ENCODE data around the gene GAGE12D. TPM values are rescaled to one million over a fixed set of nuclear protein-coding genes. Genes with fewer than 3 reads are reported as not detected.
"Not testable (repeated sequence)": the region's sequence is repeated elsewhere in the genome, so short reads cannot be mapped to it uniquely, and the experiment has no call there.

Gene GAGE12D
- total and polyA plus RNA-seq, 2 of the 13 experiments (the other 11 are each of a cell fraction or from before 2014, with no cell fraction given), result not detected

GRCh38 chrX:49589196-49589595 lies 47.7 kb downstream of the GAGE12D start, which contains the start of gene GAGE2A:
TSS of gene GAGE2A (plus strand) at chrX:49589496. CDS start at chrX:49590651, 1,155 bp downstream.
- WGBS (ENCODE audit: low lambda C conversion rate), result no CpG with 5 or more reads among the region's 16 CpGs
- DNase-seq (ENCODE audit: low spot score); FAIRE-seq; BruUV-seq (replicated peaks); POLR2A ChIA-PET; H3K4me1 ChIP-seq (ENCODE audit: insufficient read depth, low read length); H3K36me3 ChIP-seq (replicated peaks in 1 of 2; ENCODE audit: control insufficient read depth in 1 of 2, insufficient read depth in 2 of 2, low read length in 2 of 2); H3K9ac ChIP-seq (ENCODE audit: insufficient read depth, low read depth, low read length); in situ Hi-C loops (cut with HindIII; ENCODE audit: extremely low pct_ligation_motif_present, low pct_unique_long_range_greater_than_20kb); H3K9me3 ChIP-seq (ENCODE audit: low read length); H3K27me3 ChIP-seq (ENCODE audit: control insufficient read depth in 1 of 2, insufficient read depth in 2 of 2, low read length in 2 of 2); CTCF ChIA-PET (ENCODE audit: low intra/inter-chr PET ratio, low total read pairs); H4K20me1 ChIP-seq (ENCODE audit: insufficient read depth, low read length); H2AFZ ChIP-seq (ENCODE audit: low read length); ATAC-seq; H3K79me2 ChIP-seq (ENCODE audit: insufficient read depth, low read length); H3K4me3 ChIP-seq (replicated peaks in 1 of 3; ENCODE audit: insufficient read depth in 1 of 3, low read depth in 2 of 3, low read length in 3 of 3); H3K27ac ChIP-seq (ENCODE audit: extremely low read length, insufficient read depth, low read length); H3K4me2 ChIP-seq (ENCODE audit: low read depth, low read length); intact Hi-C loops (cut with micrococcal nuclease; ENCODE audit: unreplicated experiment): not testable (repeated sequence)

GRCh38 chrX:49589769-49590478 lies 48.4 kb downstream of the GAGE12D start:
- H3K4me1 ChIP-seq (ENCODE audit: insufficient read depth, low read length); H3K4me3 ChIP-seq (replicated peaks in 1 of 3; ENCODE audit: insufficient read depth in 1 of 3, low read depth in 2 of 3, low read length in 3 of 3); ATAC-seq; H3K9ac ChIP-seq (ENCODE audit: insufficient read depth, low read depth, low read length); H3K79me2 ChIP-seq (ENCODE audit: insufficient read depth, low read length); in situ Hi-C loops (cut with HindIII; ENCODE audit: extremely low pct_ligation_motif_present, low pct_unique_long_range_greater_than_20kb); BruUV-seq (replicated peaks); H3K4me2 ChIP-seq (ENCODE audit: low read depth, low read length); H3K9me3 ChIP-seq (ENCODE audit: low read length); H4K20me1 ChIP-seq (ENCODE audit: insufficient read depth, low read length); CTCF ChIA-PET (ENCODE audit: low intra/inter-chr PET ratio, low total read pairs); H3K36me3 ChIP-seq (replicated peaks in 1 of 2; ENCODE audit: control insufficient read depth in 1 of 2, insufficient read depth in 2 of 2, low read length in 2 of 2); POLR2A ChIA-PET; intact Hi-C loops (cut with micrococcal nuclease; ENCODE audit: unreplicated experiment); H3K27me3 ChIP-seq (ENCODE audit: control insufficient read depth in 1 of 2, insufficient read depth in 2 of 2, low read length in 2 of 2); FAIRE-seq; DNase-seq (ENCODE audit: low spot score); H2AFZ ChIP-seq (ENCODE audit: low read length); H3K27ac ChIP-seq (ENCODE audit: extremely low read length, insufficient read depth, low read length): not testable (repeated sequence)
- 69% methylated on average over 32 of the region's 37 CpGs for WGBS (ENCODE audit: low lambda C conversion rate)

- H3K27me3 ChIP-seq (ENCODE audit: control insufficient read depth in 1 of 2, insufficient read depth in 2 of 2, low read length in 2 of 2); H3K36me3 ChIP-seq (replicated peaks in 1 of 2; ENCODE audit: control insufficient read depth in 1 of 2, insufficient read depth in 2 of 2, low read length in 2 of 2); H3K27ac ChIP-seq (ENCODE audit: extremely low read length, insufficient read depth, low read length); H3K9ac ChIP-seq (ENCODE audit: insufficient read depth, low read depth, low read length); ATAC-seq; CTCF ChIA-PET (ENCODE audit: low intra/inter-chr PET ratio, low total read pairs); POLR2A ChIA-PET; H3K4me1 ChIP-seq (ENCODE audit: insufficient read depth, low read length); H3K4me2 ChIP-seq (ENCODE audit: low read depth, low read length); BruUV-seq (replicated peaks); H3K4me3 ChIP-seq (replicated peaks in 1 of 3; ENCODE audit: insufficient read depth in 1 of 3, low read depth in 2 of 3, low read length in 3 of 3); H3K79me2 ChIP-seq (ENCODE audit: insufficient read depth, low read length); H4K20me1 ChIP-seq (ENCODE audit: insufficient read depth, low read length); intact Hi-C loops (cut with micrococcal nuclease; ENCODE audit: unreplicated experiment); in situ Hi-C loops (cut with HindIII; ENCODE audit: extremely low pct_ligation_motif_present, low pct_unique_long_range_greater_than_20kb); H2AFZ ChIP-seq (ENCODE audit: low read length); H3K9me3 ChIP-seq (ENCODE audit: low read length); DNase-seq (ENCODE audit: low spot score); FAIRE-seq: not testable (repeated sequence)
- 70% methylated on average over 13 of the region's 17 CpGs for WGBS (ENCODE audit: low lambda C conversion rate)
These were observed 49.0 kb downstream of the GAGE12D start for GRCh38 chrX:49590488-49590887.

Small RNA genes within 50 kb of the gene (small RNA-seq; reads per million reads assigned to genes)
- gene GAGE12B (ENCODE audit: insufficient read depth in 2 of 3, insufficient read length in 3 of 3, low read depth in 2 of 3, low replicate concordance in 1 of 3), result 0 reads per million in 3 experiments

Other genes with a start within 250 kb of the GAGE12D start
- gene GAGE10, start 238.1 kb upstream of the GAGE12D start, total RNA-seq (2016; rRNA removed; fragmentation: Illumina TruSeq; extraction: Trizol), result not detected in 2 replicates
- not detected in 2 replicates for gene GAGE10, start 238.1 kb upstream of the GAGE12D start, polyA plus RNA-seq (2011; rRNA removed)
- not detected in 2 replicates for gene GAGE12J, start 219.7 kb upstream of the GAGE12D start, total RNA-seq (2016; rRNA removed; fragmentation: Illumina TruSeq; extraction: Trizol)
- gene GAGE12J, start 219.7 kb upstream of the GAGE12D start, polyA plus RNA-seq (2011; rRNA removed), result not detected in 2 replicates
- gene GAGE13, start 210.2 kb upstream of the GAGE12D start, total RNA-seq (2016; rRNA removed; fragmentation: Illumina TruSeq; extraction: Trizol), result not detected in 2 replicates
- not detected in 2 replicates for gene GAGE13, start 210.2 kb upstream of the GAGE12D start, polyA plus RNA-seq (2011; rRNA removed)
- not detected in 2 replicates for gene GAGE12C, start 9.6 kb upstream of the GAGE12D start, total RNA-seq (2016; rRNA removed; fragmentation: Illumina TruSeq; extraction: Trizol)
- not detected in 2 replicates for gene GAGE12C, start 9.6 kb upstream of the GAGE12D start, polyA plus RNA-seq (2011; rRNA removed)
- not detected in 2 replicates for gene GAGE12E, start 9.6 kb downstream of the GAGE12D start, total RNA-seq (2016; rRNA removed; fragmentation: Illumina TruSeq; extraction: Trizol)
- not detected in 2 replicates for gene GAGE12E, start 9.6 kb downstream of the GAGE12D start, polyA plus RNA-seq (2011; rRNA removed)
- not detected in 2 replicates for gene GAGE12F, start 19.1 kb downstream of the GAGE12D start, total RNA-seq (2016; rRNA removed; fragmentation: Illumina TruSeq; extraction: Trizol)
- gene GAGE12F, start 19.1 kb downstream of the GAGE12D start, polyA plus RNA-seq (2011; rRNA removed), result not detected in 2 replicates
- gene GAGE12G, start 28.7 kb downstream of the GAGE12D start, total RNA-seq (2016; rRNA removed; fragmentation: Illumina TruSeq; extraction: Trizol), result not detected in 2 replicates
- not detected in 2 replicates for gene GAGE12G, start 28.7 kb downstream of the GAGE12D start, polyA plus RNA-seq (2011; rRNA removed)
- not detected in 2 replicates for gene GAGE12H, start 38.2 kb downstream of the GAGE12D start, total RNA-seq (2016; rRNA removed; fragmentation: Illumina TruSeq; extraction: Trizol)
- gene GAGE12H, start 38.2 kb downstream of the GAGE12D start, polyA plus RNA-seq (2011; rRNA removed), result not detected in 2 replicates
- not detected in 2 replicates for gene GAGE2A, start 47.8 kb downstream of the GAGE12D start, total RNA-seq (2016; rRNA removed; fragmentation: Illumina TruSeq; extraction: Trizol)
- gene GAGE2A, start 47.8 kb downstream of the GAGE12D start, polyA plus RNA-seq (2011; rRNA removed), result not detected in 2 replicates
- gene GAGE1, start 57.3 kb downstream of the GAGE12D start, total RNA-seq (2016; rRNA removed; fragmentation: Illumina TruSeq; extraction: Trizol), result not detected in 2 replicates
- gene GAGE1, start 57.3 kb downstream of the GAGE12D start, polyA plus RNA-seq (2011; rRNA removed), result not detected in 2 replicates
- 0.69 and 0.93 TPM in 2 replicates for gene PAGE1, start 154.3 kb downstream of the GAGE12D start, total RNA-seq (2016; rRNA removed; fragmentation: Illumina TruSeq; extraction: Trizol)
- 0.12 and 0.45 TPM in 2 replicates for gene PAGE1, start 154.3 kb downstream of the GAGE12D start, polyA plus RNA-seq (2011; rRNA removed)